OCI-LY7 (cell line): Measurements from ENCODE around the gene SYTL3. TPM values are rescaled to one million over a fixed set of nuclear protein-coding genes. Genes with fewer than 3 reads are reported as not detected.

ENCODE experiments used
- BruUV-seq: library from RNA; stranded (reverse); fragments of 400-500 nt; replicated peaks from 2 replicates; lab custom pipeline; 2021; lab: Mats Ljungman, UMichigan
- CTCF ChIA-PET: fragments of 300-600 bp; sonication (Branson Sonifier 250); formaldehyde crosslinking; loops from one replicate; lab custom pipeline; 2022; ENCODE audit warnings: antibody characterized with exemption; ENCODE audit not compliant: unreplicated experiment; lab: Charles Lee
- POLR2A ChIA-PET: fragments of 300-600 bp; sonication (Branson Sonifier 250); formaldehyde crosslinking; loops from one replicate; lab custom pipeline; 2022; ENCODE audit warnings: antibody characterized with exemption; lab: Charles Lee
- DNase-seq: peaks from one replicate; pipeline ENCODE4 v3.0.0-alpha.2; 2015; ENCODE audit warnings: low spot score
- H2AFZ ChIP-seq: fragments of 200-600 bp; sonication (generic), shearing (Covaris generic); 2 replicates; pipeline ENCODE4 v1.6.1; 2014; ENCODE audit warnings: mild to moderate bottlenecking, antibody characterized with exemption, low read length, moderate library complexity
- H3K27ac ChIP-seq: fragments of 200-600 bp; sonication (generic); 2 replicates; pipeline ENCODE4 v1.5.1; 2014; ENCODE audit warnings: mixed run types, low read depth, mild to moderate bottlenecking, moderate library complexity, low read length, inconsistent platforms; ENCODE audit not compliant: poor library complexity, severe bottlenecking
- H3K36me3 ChIP-seq: fragments of 200-600 bp; sonication (generic); 2 replicates; pipeline ENCODE4 v1.6.1; 2014; ENCODE audit warnings: mild to moderate bottlenecking, antibody characterized with exemption, low read length, moderate library complexity, mixed read lengths; ENCODE audit not compliant: insufficient read depth
- H3K4me1 ChIP-seq: fragments of 200-600 bp; sonication (generic); 2 replicates; pipeline ENCODE4 v1.5.1; 2014; ENCODE audit warnings: mild to moderate bottlenecking, low read length; ENCODE audit not compliant: insufficient read depth, poor library complexity, severe bottlenecking
- H3K4me2 ChIP-seq: fragments of 200-600 bp; sonication (generic); 2 replicates; pipeline ENCODE4 v1.6.1; 2014; ENCODE audit warnings: mild to moderate bottlenecking, low read length
- H3K4me3 ChIP-seq: fragments of 200-600 bp; sonication (generic); 2 replicates; pipeline ENCODE4 v1.5.1; 2014; ENCODE audit warnings: mild to moderate bottlenecking, low read depth, low read length; ENCODE audit not compliant: poor library complexity, severe bottlenecking
- H3K79me2 ChIP-seq: fragments of 200-600 bp; sonication (generic); 2 replicates; pipeline ENCODE4 v1.6.1; 2016; ENCODE audit warnings: low read depth, mild to moderate bottlenecking, low read length, moderate library complexity, mixed read lengths; ENCODE audit not compliant: insufficient read depth
- H3K9me2 ChIP-seq: fragments of 200-600 bp; sonication (generic); 2 replicates; pipeline ENCODE4 v1.6.1; 2016; ENCODE audit warnings: mild to moderate bottlenecking, low read length, mixed read lengths; ENCODE audit not compliant: insufficient read depth
- H3K9me3 ChIP-seq: fragments of 200-600 bp; sonication (generic); 2 replicates; pipeline ENCODE4 v1.6.1; 2014; ENCODE audit warnings: mild to moderate bottlenecking, mixed run types, low read length, mixed read lengths
- H4K20me1 ChIP-seq: fragments of 200-600 bp; sonication (generic); 2 replicates; pipeline ENCODE4 v1.6.1; 2014; ENCODE audit warnings: mild to moderate bottlenecking, antibody characterized with exemption, low read length, moderate library complexity, mixed read lengths; ENCODE audit not compliant: insufficient read depth
- EZH2phosphoT487 ChIP-seq: fragments of 200-600 bp; sonication (generic); IDR thresholded peaks from 2 replicates; pipeline ENCODE4 v1.6.1; 2018; ENCODE audit warnings: low read depth, borderline replicate concordance, mild to moderate bottlenecking, mixed run types, antibody characterized with exemption, low read length, moderate library complexity, mixed read lengths
- intact Hi-C: fragments of 100-400 bp; cut with micrococcal nuclease; formaldehyde crosslinking; loops from one replicate; pipeline ENCODE4 v1.10.0; 2022; ENCODE audit not compliant: unreplicated experiment
- total RNA-seq, 2 experiments: library from RNA; depleted of rRNA in 1 of 2; stranded (reverse); fragments of >200 nt in 1 of 2; shearing (Covaris generic) in 1 of 2; gene quantifications; 2 replicates each; pipeline ENCODE4 v1.2.3, GENCODE V29; 2014 to 2022
- TF ChIP-seq, protein P1 (sequence below): fragments of 200-600 bp; sonication (generic); conservative IDR thresholded peaks from 2 replicates; pipeline ENCODE4 v1.5.1; 2014; ENCODE audit warnings: mild to moderate bottlenecking, antibody characterized with exemption, low read length, moderate library complexity, mixed read lengths

The SYTL3 gene
- total RNA-seq, 2 experiments from 2014 or later: 0.32 to 0.89 TPM

DNA sequence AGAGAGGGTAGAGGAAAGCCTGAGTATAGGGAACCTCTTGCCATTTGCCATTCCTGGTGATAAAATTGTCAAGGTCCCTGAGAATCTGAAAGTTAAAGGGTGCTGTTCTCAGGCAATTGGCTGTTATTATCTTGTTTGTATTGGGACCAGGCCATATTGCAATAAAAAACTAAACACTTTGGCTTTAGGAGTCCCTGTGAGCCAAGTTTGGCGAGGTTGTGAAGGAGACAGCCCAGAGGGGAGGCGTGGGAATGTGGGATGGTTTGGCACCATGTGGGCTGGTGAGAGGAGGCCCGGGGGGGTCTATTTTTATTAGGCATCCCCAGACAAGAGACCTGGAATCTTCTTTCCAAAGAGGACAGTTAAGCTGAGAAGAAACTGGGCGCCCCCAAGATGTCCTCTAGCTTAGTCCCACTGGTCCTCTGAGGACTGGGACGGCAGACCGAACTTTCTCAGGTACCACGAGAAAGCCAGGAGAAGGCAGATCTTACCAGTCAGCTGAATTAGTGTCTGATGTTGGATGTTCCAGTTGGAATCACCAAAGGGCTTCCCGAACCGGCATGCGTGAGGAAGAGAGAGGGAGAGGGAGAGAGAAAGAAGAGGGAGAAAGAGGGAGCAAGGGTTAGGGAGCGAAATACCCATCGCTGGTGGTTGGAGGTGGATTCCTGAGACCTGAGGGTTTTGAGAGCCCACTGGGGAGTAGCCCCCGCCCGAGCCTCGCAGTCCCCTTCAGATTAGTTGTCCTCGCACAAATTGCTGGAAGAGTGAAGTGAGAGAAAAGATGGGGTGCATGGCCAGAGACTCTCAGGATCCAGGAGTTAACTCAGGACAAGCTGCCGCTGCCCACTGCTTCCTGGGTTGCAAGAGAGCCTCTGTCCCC is 29.7 kb upstream of the SYTL3 start:
- no peak overlapping the region for H3K4me3 ChIP-seq
- no peaks in the 10 kb centered on the region for H4K20me1 ChIP-seq
- H3K9me3 ChIP-seq: no peaks in the 10 kb centered on the region
- no peaks in the 10 kb centered on the region for H3K9me2 ChIP-seq
- H2AFZ ChIP-seq: no peak overlapping the region
- intact Hi-C loops: no loop called here
- no peak overlapping the region for H3K27ac ChIP-seq
- peaks cover 15% of the 10 kb centered on the region for H3K36me3 ChIP-seq
- CTCF ChIA-PET: no interaction called here
- no TSS peak for BruUV-seq
- POLR2A ChIA-PET: no interaction called here
- H3K79me2 ChIP-seq: no peaks in the 10 kb centered on the region
- H3K4me2 ChIP-seq: no peak overlapping the region
- no peak for TF ChIP-seq EZH2phosphoT487
- TF ChIP-seq, protein P1, sequence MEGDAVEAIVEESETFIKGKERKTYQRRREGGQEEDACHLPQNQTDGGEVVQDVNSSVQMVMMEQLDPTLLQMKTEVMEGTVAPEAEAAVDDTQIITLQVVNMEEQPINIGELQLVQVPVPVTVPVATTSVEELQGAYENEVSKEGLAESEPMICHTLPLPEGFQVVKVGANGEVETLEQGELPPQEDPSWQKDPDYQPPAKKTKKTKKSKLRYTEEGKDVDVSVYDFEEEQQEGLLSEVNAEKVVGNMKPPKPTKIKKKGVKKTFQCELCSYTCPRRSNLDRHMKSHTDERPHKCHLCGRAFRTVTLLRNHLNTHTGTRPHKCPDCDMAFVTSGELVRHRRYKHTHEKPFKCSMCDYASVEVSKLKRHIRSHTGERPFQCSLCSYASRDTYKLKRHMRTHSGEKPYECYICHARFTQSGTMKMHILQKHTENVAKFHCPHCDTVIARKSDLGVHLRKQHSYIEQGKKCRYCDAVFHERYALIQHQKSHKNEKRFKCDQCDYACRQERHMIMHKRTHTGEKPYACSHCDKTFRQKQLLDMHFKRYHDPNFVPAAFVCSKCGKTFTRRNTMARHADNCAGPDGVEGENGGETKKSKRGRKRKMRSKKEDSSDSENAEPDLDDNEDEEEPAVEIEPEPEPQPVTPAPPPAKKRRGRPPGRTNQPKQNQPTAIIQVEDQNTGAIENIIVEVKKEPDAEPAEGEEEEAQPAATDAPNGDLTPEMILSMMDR: no peak
- no peak for DNase-seq
- no peaks in the 10 kb centered on the region for H3K4me1 ChIP-seq

DNA sequence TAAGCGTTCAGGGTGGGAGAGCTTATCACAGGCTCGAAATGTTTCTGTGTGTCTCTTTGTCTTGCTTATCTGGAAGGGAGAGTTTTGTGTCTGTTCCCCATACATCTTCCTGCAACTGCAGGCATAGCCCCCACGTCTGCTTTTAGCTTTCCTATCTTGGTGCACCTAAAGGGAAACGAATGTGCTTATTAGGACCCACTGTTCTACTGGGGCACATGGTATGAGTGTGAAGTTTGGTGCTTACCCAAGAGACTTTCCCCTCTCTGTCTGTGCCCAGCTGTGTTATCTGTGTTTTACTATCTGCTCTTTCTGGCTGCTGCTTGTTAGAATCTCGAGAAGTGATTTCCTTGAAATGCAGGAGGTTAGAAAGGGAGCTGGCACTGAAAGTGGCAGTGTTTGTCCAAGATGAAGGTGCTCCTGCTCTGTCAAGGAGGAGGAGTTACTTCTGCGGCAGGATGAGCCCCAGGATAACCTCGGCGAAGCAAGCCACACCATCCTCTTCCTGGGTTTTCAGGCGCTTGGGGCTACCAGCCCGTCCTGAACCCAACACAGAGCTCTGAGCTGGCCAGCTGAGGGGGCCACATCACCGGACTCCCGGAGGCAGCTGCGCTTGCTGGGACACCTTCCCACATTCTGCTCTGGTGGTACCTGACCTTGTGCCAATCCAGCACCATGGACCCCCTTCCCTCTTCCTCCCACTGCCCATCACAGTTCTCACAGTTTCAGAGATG is 28.7 kb upstream of the SYTL3 start:
- Histone ChIP-seq H4K20me1 (no peaks in the 10 kb centered on the region), H3K4me2 (no peak overlapping the region), H3K4me1 (no peaks in the 10 kb centered on the region), H3K36me3 (peaks cover 18% of the 10 kb centered on the region; the same call in 1 of the 2 replicates), H2AFZ (no peak overlapping the region), H3K9me3 (no peaks in the 10 kb centered on the region), H3K27ac (no peak overlapping the region), H3K4me3 (no peak overlapping the region), H3K9me2 (no peaks in the 10 kb centered on the region), H3K79me2 (no peaks in the 10 kb centered on the region)
- intact Hi-C loops: no loop called here
- BruUV-seq: no TSS peak
- no peak for DNase-seq
- ChIA-PET POLR2A (interaction anchor here (0.6 kb wide), 1 partner anchor 52 kb away, joined by 3 read pairs; no protein-coding TSS in a partner anchor), CTCF (no interaction called here)
- no peak for TF ChIP-seq EZH2phosphoT487

DNA sequence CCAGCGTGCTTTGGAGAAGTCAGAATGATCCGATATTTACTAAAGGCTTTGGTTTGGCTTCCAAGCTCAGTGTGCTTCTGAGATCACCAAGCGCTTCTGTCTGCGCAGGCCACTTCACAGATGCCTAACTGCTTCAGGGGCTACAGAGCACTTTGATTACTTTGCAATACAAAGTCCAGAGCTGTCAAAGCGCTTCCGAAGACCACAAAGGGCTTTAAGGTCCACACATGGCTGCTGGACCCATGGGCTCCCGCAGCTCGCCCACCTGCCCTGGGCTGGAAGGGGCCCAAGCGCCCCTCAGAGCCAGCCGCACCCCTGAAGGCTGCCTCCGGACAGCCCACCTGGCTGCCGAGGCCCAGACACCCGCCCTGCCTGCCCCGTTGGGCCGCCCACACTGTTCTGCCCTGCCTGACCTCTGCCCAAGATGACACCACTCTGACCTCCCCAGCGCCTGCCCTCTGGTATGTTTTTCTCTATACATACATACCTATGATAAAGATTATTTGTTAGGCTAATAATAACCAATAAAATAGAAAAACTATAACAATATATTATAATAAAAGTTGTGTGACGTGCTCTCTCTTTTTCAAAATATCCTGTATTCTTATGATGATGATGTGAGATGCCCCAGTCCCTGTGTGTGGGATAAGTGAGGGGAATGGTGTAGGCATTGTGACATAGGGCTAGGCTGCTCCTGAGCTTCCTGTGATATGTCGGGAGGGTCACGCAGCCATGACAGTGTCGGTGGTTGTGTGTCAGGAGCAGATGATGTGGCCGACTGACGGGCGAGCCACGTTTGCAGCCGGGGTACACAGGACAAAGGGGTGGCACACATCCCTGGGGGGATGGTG is 27.9 kb upstream of the SYTL3 start:
- no peaks in the 10 kb centered on the region for H3K9me3 ChIP-seq
- peaks cover 25% of the 10 kb centered on the region; the same call in 1 of the 2 replicates for H3K36me3 ChIP-seq
- H3K79me2 ChIP-seq: no peaks in the 10 kb centered on the region
- DNase-seq: no peak
- CTCF ChIA-PET: no interaction called here
- TF ChIP-seq, protein P1: no peak
- no peak for TF ChIP-seq EZH2phosphoT487
- intact Hi-C loops: no loop called here
- POLR2A ChIA-PET: interaction anchor here (0.6 kb wide), 1 partner anchor 51 kb away, joined by 3 read pairs; no protein-coding TSS in a partner anchor
- no peaks in the 10 kb centered on the region for H3K9me2 ChIP-seq
- no peak overlapping the region for H2AFZ ChIP-seq
- no peak overlapping the region for H3K4me2 ChIP-seq
- no peaks in the 10 kb centered on the region for H3K4me1 ChIP-seq
- no peaks in the 10 kb centered on the region for H4K20me1 ChIP-seq
- no TSS peak for BruUV-seq
- no peak overlapping the region for H3K4me3 ChIP-seq
- no peak overlapping the region for H3K27ac ChIP-seq
